Mesothelial cell of epicardium (in vitro differentiated cells): ENCODE measurements around the gene PAPSS2. TPM values are rescaled to one million over a fixed set of nuclear protein-coding genes. Genes with fewer than 3 reads are reported as not detected.
A peak's percentile ranks its signal among the peaks of the same experiment; 100 is the strongest.
"Not testable (repeated sequence)": the region's sequence is repeated elsewhere in the genome, so short reads cannot be mapped to it uniquely, and the experiment has no call there.

Experiments
- DNase-seq, 2 experiments: peaks; one replicate each; pipeline ENCODE4 v3.0.0; 2021; ENCODE audit warnings: low spot score in 2 of 2; ENCODE audit not compliant: unreplicated experiment in 2 of 2
- H3K27ac Mint-ChIP-seq: 2 replicates; pipeline ENCODE4 v1.8.0; 2021; ENCODE audit warnings: mixed read lengths
- H3K27me3 Mint-ChIP-seq: 2 replicates; pipeline ENCODE4 v1.8.0; 2021; ENCODE audit warnings: low read depth, mixed read lengths
- H3K36me3 Mint-ChIP-seq: 2 replicates; pipeline ENCODE4 v1.8.0; 2021; ENCODE audit warnings: mixed read lengths
- H3K4me1 Mint-ChIP-seq: 2 replicates; pipeline ENCODE4 v1.8.0; 2021; ENCODE audit warnings: mixed read lengths
- H3K4me3 Mint-ChIP-seq: 2 replicates; pipeline ENCODE4 v1.8.0; 2021; ENCODE audit warnings: mild to moderate bottlenecking, moderate library complexity, mixed read lengths
- H3K9me3 Mint-ChIP-seq: 2 replicates; pipeline ENCODE4 v1.8.0; 2021; ENCODE audit warnings: mixed read lengths
- total RNA-seq: library from RNA; stranded (reverse); gene quantifications from 3 replicates; pipeline ENCODE4 v1.2.1, GENCODE V29; 2021
- TF ChIP-seq, protein P1 (sequence below): fragments of 200-600 bp; sonication (generic); IDR thresholded peaks from one replicate; pipeline ENCODE4 v1.5.0; 2021; ENCODE audit warnings: antibody characterized with exemption; ENCODE audit not compliant: unreplicated experiment

Gene PAPSS2
- 13.2 to 16.9 TPM (median 13.7 TPM) in 3 replicates for total RNA-seq

DNA sequence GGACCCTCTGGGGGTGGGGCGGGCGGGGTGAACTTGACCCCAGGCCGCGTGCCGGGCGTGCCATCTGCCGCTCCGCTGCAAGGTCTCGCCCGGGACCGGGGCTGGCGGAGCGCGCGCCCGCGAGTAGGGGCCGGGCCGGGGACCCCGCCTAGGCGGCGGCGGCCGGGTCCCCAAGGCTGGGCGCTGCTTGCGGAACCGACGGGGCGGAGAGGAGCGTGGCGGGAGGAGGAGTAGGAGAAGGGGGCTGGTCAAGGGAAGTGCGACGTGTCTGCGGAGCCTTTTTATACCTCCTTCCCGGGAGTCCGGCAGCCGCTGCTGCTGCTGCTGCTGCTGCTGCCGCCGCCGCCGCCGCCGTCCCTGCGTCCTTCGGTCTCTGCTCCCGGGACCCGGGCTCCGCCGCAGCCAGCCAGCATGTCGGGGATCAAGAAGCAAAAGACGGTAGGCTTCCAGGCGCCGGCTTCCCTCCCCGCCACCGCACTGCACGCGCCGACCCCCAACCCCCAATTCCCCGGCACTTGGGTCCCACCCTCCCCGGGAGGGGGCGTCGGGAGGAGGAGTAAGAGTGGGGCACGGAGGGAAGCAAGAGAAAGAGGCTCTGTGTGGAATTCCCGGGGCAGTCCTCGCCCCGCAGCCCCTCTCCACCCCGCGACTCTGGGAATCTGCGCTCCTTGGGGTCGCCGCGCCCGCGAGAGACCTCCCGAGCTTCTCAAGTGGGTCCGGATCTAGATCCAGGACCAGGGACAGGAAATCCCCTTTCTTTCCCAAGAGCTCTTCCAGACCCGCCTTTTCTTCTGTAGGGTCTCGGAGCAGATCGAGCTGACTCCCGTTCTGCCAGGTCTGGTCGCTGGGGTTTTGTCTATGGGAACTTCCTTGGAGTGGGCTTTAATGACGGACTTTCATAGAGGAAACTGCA lies at the start of gene PAPSS2:
Gene PAPSS2, plus strand, starts transcription at position 308 of the 913 bp plus-strand sequence. Its CDS starts 104 bp downstream, at position 412.
- H3K27me3 Mint-ChIP-seq, result peaks cover 26% of the 10 kb centered on the region

DNA sequence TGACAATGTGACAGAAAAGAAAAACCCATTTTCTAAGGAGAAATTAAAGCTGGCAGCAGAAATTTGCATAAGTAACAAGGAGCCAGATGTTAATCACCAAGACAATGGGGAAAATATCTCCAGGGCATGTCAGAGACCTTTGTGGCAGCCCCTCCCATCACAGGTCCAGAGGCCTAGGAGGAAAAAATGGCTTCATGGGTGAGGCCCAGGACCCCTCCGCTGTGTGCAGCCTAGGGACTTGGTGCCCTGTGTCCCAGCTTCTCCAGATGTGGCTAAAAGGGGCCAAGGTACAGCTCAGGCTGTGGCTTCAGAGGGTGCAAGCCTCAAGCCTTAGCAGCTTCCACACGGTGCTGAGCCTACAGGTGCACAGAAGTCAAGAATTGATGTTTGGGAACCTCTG lies 48.3 kb upstream of the PAPSS2 start:
- not testable (repeated sequence) for H3K27ac Mint-ChIP-seq, H3K4me3 Mint-ChIP-seq, H3K27me3 Mint-ChIP-seq, H3K36me3 Mint-ChIP-seq, DNase-seq
- Mint-ChIP-seq H3K4me1 (peaks cover 19% of the 10 kb centered on the region), H3K9me3 (peaks cover 13% of the 10 kb centered on the region)

More for the DNA sequence above, at the start of gene PAPSS2:
- H3K4me1 Mint-ChIP-seq, result peaks cover 50% of the 10 kb centered on the region
- no peaks in the 10 kb centered on the region for H3K36me3 Mint-ChIP-seq
- peak within 1 kb of the TSS; percentile 80 for H3K4me3 Mint-ChIP-seq
- TF ChIP-seq, protein P1, sequence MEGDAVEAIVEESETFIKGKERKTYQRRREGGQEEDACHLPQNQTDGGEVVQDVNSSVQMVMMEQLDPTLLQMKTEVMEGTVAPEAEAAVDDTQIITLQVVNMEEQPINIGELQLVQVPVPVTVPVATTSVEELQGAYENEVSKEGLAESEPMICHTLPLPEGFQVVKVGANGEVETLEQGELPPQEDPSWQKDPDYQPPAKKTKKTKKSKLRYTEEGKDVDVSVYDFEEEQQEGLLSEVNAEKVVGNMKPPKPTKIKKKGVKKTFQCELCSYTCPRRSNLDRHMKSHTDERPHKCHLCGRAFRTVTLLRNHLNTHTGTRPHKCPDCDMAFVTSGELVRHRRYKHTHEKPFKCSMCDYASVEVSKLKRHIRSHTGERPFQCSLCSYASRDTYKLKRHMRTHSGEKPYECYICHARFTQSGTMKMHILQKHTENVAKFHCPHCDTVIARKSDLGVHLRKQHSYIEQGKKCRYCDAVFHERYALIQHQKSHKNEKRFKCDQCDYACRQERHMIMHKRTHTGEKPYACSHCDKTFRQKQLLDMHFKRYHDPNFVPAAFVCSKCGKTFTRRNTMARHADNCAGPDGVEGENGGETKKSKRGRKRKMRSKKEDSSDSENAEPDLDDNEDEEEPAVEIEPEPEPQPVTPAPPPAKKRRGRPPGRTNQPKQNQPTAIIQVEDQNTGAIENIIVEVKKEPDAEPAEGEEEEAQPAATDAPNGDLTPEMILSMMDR, result peak; percentile 12
- H3K27ac Mint-ChIP-seq, result peak within 1 kb of the TSS; percentile 76
- H3K9me3 Mint-ChIP-seq, result no peaks in the 10 kb centered on the region
- peak; percentile 46 to 65 for DNase-seq

DNA sequence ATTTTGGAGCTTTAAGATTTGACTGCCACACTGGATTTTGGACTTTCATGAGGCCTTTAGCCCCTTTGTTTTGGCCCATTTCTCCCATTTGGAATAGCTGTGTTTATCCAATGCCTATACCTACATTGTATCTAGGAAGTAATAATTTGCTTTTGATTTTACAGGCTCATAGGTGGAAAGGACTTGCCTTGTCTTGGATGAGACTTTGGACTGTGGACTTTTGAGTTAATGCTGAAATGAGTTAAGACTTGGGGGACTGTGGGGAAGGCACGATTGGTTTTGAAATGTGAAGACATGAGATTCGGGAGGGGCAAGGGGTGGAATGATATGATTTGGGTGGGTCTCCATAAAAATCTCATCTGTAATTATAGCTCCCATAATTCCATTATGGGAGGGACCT lies 47.6 kb upstream of the PAPSS2 start:
- no peak for DNase-seq
- no peak overlapping the region for H3K4me3 Mint-ChIP-seq
- TF ChIP-seq, protein P1, result no peak
- H3K36me3 Mint-ChIP-seq, result peaks cover 5% of the 10 kb centered on the region
- no peak overlapping the region for H3K27ac Mint-ChIP-seq
- peaks cover 13% of the 10 kb centered on the region for H3K9me3 Mint-ChIP-seq
- peaks cover 12% of the 10 kb centered on the region for H3K27me3 Mint-ChIP-seq
- H3K4me1 Mint-ChIP-seq, result peaks cover 19% of the 10 kb centered on the region

DNA sequence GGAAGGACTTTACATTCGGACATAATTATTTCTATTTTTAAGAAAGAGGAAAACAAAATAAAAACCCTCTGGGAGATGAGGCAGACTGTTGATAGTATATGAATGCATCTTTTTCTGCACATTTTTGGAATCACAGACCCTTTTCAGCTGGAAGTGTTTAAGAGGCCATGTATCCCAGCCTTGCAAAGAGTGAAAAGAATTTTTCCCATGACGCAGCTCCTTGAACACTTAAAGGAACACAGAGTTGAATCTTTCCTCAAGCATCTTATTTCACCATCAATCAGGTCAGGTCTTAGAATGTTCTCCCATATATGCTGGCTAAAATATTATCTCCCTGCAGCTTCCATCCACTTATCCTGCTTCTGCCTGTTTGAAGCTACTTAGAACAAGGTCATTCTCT lies 45.9 kb upstream of the PAPSS2 start:
- TF ChIP-seq, protein P1, result no peak
- H3K4me3 Mint-ChIP-seq, result no peak overlapping the region
- peaks cover 13% of the 10 kb centered on the region for H3K4me1 Mint-ChIP-seq
- no peak for DNase-seq
- no peak overlapping the region for H3K27ac Mint-ChIP-seq
- peaks cover 5% of the 10 kb centered on the region for H3K36me3 Mint-ChIP-seq
- H3K9me3 Mint-ChIP-seq, result peaks cover 13% of the 10 kb centered on the region
- H3K27me3 Mint-ChIP-seq, result peaks cover 22% of the 10 kb centered on the region

DNA sequence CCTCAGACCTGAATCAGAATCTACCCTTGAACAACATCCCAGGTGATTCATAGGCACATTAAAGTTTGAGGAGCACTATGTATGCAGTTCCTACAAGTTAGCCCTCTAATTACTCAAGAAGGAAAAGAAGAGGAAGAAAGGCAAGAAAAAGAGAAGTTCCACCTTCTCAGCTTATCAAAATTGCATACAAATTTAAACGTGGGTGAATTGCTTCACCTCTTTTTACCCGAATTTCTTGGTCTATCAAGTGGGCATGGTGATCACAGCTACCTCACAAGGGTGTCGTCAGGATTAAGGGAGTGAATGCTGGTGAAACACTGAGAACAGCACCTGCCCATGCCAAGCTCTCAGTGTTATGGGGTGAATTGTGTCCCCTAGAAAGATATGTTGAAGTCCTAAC lies 43.8 kb upstream of the PAPSS2 start:
- H3K27ac Mint-ChIP-seq, result no peak overlapping the region
- H3K4me1 Mint-ChIP-seq, result peaks cover 15% of the 10 kb centered on the region
- TF ChIP-seq, protein P1, result no peak
- peaks cover 10% of the 10 kb centered on the region for H3K9me3 Mint-ChIP-seq
- no peak overlapping the region for H3K4me3 Mint-ChIP-seq
- H3K36me3 Mint-ChIP-seq, result peaks cover 2% of the 10 kb centered on the region
- DNase-seq, result no peak
- H3K27me3 Mint-ChIP-seq, result peaks cover 22% of the 10 kb centered on the region

DNA sequence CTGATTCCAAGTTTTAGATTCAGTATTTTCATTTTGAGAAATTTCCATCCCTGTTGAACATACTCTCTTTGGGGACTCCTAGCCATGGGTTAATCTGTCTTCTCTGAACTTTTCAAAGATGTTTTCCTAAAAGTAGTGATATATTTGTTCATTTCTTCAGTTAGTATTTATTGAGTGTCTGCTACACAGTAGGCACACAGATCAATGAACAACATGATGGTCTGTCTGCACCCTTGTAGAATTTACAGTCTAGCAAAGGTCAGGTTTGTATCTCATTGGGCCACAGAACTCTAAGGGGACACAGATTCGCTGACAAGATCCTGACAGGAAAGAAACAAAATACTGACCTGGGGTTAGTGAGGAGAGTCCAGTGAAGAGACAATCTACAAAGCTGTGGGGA lies 42.2 kb upstream of the PAPSS2 start:
- Mint-ChIP-seq H3K9me3 (no peaks in the 10 kb centered on the region), H3K36me3 (no peaks in the 10 kb centered on the region), H3K4me3 (no peak overlapping the region), H3K4me1 (peaks cover 16% of the 10 kb centered on the region), H3K27ac (no peak overlapping the region), H3K27me3 (peaks cover 22% of the 10 kb centered on the region)
- DNase-seq, result no peak
- TF ChIP-seq, protein P1, result no peak
